WERI-Rb-1 (cell line): ENCODE data around the gene SSB.
A peak's percentile ranks its signal among the peaks of the same experiment; 100 is the strongest.

Experiments
- DNase-seq: peaks from one replicate; pipeline ENCODE4 v3.0.0-alpha.2; 2020
- H3K27ac ChIP-seq: fragments of 250-450 bp; sonication (Bioruptor Pico); 2 replicates; pipeline ENCODE4 v1.5.1; 2020; ENCODE audit warnings: mild to moderate bottlenecking, moderate library complexity
- H3K27me3 ChIP-seq: fragments of 250-450 bp; sonication (Bioruptor Pico); 2 replicates; pipeline ENCODE4 v1.5.1; 2021; ENCODE audit warnings: mild to moderate bottlenecking, low read depth, moderate library complexity; ENCODE audit not compliant: insufficient read depth, severe bottlenecking
- H3K36me3 ChIP-seq: fragments of 250-450 bp; sonication (Bioruptor Pico); 2 replicates; pipeline ENCODE4 v1.5.1; 2020; ENCODE audit warnings: mild to moderate bottlenecking, moderate library complexity
- H3K4me3 ChIP-seq: 2 replicates; pipeline ENCODE4 v1.5.1; 2011; ENCODE audit warnings: low read depth, mild to moderate bottlenecking, control low read depth, low read length
- H3K9me3 ChIP-seq: fragments of 250-450 bp; sonication (Bioruptor Pico); 2 replicates; pipeline ENCODE4 v1.5.1; 2021; ENCODE audit warnings: mild to moderate bottlenecking, moderate library complexity; ENCODE audit not compliant: severe bottlenecking
- CTCF ChIP-seq: IDR thresholded peaks from 2 replicates; pipeline ENCODE4 v1.5.1; 2011; ENCODE audit warnings: low read depth, mild to moderate bottlenecking, control low read depth, inconsistent platforms, low read length

SSB gene

GRCh38 chr2:169767243-169767888, 31.3 kb upstream of the SSB start:
- DNase-seq, result peak; percentile 30

DNA sequence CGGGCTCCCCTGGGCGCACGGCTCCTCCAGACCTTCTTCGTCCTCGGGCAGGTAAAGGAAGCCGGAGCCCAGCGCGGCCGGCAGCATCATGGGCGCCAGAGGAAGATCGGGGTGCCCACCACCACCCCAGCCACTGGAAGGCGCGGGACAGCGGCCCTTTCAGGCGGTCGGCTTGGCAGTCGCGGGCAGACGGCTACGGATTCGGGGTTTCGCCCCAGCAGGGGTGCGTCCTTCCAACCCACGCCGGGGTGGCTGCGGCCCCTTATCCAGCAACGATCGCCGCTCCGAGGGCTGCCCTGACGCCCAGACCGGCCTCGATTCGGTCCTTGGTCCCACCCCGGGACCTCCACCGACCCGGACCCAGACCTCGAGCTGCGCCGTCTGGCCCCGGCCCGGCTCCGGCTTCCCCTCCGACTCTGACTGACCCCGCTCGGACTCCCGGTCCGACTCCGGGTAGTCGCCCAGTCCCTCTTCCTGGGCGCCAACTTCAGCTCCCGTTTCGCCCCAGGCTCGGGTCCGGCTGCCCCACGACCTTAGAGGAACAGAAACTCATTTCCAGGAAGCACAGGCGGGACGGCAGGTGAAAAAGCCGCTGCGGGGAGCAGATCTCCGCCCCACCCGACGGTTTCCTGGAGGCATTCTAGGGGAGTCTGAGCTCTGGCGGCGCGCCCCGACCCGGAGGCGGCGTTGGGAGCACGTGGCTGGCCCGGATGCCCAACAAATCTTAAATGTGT, 30.2 kb upstream of the SSB start:
- no peak overlapping the region for H3K27ac ChIP-seq
- no peak for DNase-seq
- H3K36me3 ChIP-seq, result no peaks in the 10 kb centered on the region; the same call in 1 of the 2 replicates
- no peak for TF ChIP-seq CTCF
- H3K9me3 ChIP-seq, result no peaks in the 10 kb centered on the region
- H3K27me3 ChIP-seq, result no peaks in the 10 kb centered on the region
- H3K4me3 ChIP-seq, result no peak overlapping the region

More at GRCh38 chr2:169767243-169767888, 31.3 kb upstream of the SSB start:
- no peak overlapping the region for H3K4me3 ChIP-seq
- peak; percentile 60 for TF ChIP-seq CTCF
- no peaks in the 10 kb centered on the region for H3K9me3 ChIP-seq
- no peaks in the 10 kb centered on the region for H3K27me3 ChIP-seq
- peaks cover 4% of the 10 kb centered on the region; the same call in 1 of the 2 replicates for H3K36me3 ChIP-seq
- H3K27ac ChIP-seq, result no peak overlapping the region

- no peak overlapping the region for H3K4me3 ChIP-seq
- H3K9me3 ChIP-seq, result no peaks in the 10 kb centered on the region
- no peak for TF ChIP-seq CTCF
- no peak for DNase-seq
- H3K27me3 ChIP-seq, result no peaks in the 10 kb centered on the region
- H3K36me3 ChIP-seq, result no peaks in the 10 kb centered on the region; the same call in 1 of the 2 replicates
- no peak overlapping the region for H3K27ac ChIP-seq
Measured at GRCh38 chr2:169771021-169771420, 27.6 kb upstream of the SSB start.

- Histone ChIP-seq H3K9me3 (no peaks in the 10 kb centered on the region), H3K27ac (no peak overlapping the region), H3K27me3 (no peaks in the 10 kb centered on the region), H3K36me3 (no peaks in the 10 kb centered on the region; the same call in 1 of the 2 replicates), H3K4me3 (no peak overlapping the region)
- DNase-seq, result no peak
- no peak for TF ChIP-seq CTCF
Measured at GRCh38 chr2:169771612-169772011, 27.1 kb upstream of the SSB start.

DNA sequence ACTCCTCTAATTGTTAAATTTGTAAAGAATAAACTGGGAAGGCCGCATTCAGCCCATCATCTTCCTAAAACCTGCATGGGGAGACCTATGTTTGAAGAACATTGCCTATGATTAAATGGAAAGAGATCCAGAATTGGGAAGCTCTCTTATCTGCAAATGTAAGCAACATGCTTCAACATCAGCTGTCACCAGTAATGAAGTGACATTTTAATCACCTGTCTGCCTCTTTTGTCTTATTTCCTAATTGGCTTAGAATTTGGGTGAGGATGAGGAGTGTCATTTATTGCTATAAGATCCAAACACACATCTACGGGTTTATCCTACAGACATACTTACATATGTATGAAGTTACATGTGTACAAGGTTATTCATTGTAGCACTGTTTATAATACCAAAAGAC, 26.0 kb upstream of the SSB start:
- no peak for DNase-seq
- Histone ChIP-seq H3K4me3 (no peak overlapping the region), H3K36me3 (no peaks in the 10 kb centered on the region; the same call in 1 of the 2 replicates), H3K27me3 (no peaks in the 10 kb centered on the region), H3K9me3 (no peaks in the 10 kb centered on the region), H3K27ac (no peak overlapping the region)
- no peak for TF ChIP-seq CTCF
